ENCODE data around the gene KLHL29. TPM values are rescaled to one million over a fixed set of nuclear protein-coding genes. Genes with fewer than 3 reads are reported as not detected.

KLHL29 gene
- total and polyA plus RNA-seq, 5 donors from 2014 or later: 0.09 to 1.3 (median 0.24) TPM

- Mint-ChIP-seq H3K36me3 (no peaks in the 10 kb centered on the region), H3K9me3 (no peaks in the 10 kb centered on the region), H3K4me3 (no peak overlapping the region), H3K4me1 (no peaks in the 10 kb centered on the region), H3K27ac (no peak overlapping the region), H3K27me3 (peaks cover 10% of the 10 kb centered on the region)
- H3K4me1 ChIP-seq (ENCODE audit: control insufficient read depth, insufficient read depth, low read length, poor library complexity, severe bottlenecking): no peaks in the 10 kb centered on the region
- DNase-seq (no peak), ATAC-seq (ENCODE audit: low read depth in 2 of 2) (no peak)
- H3K27me3 ChIP-seq (ENCODE audit: control insufficient read depth, insufficient read depth, low read length): no peaks in the 10 kb centered on the region
- H3K36me3 ChIP-seq (ENCODE audit: control insufficient read depth, insufficient read depth, low read length): no peaks in the 10 kb centered on the region
- H3K27ac ChIP-seq (ENCODE audit: insufficient read depth, low read length, poor library complexity, severe bottlenecking): no peak overlapping the region
- no peaks in the 10 kb centered on the region for H3K9me3 ChIP-seq (ENCODE audit: control insufficient read depth in 2 of 2, low read length in 2 of 2)
- H3K4me3 ChIP-seq (ENCODE audit: low read depth, low read length): no peak overlapping the region
These were observed 131.7 kb downstream of the KLHL29 start for GRCh38 chr2:23516520-23517256.

DNA sequence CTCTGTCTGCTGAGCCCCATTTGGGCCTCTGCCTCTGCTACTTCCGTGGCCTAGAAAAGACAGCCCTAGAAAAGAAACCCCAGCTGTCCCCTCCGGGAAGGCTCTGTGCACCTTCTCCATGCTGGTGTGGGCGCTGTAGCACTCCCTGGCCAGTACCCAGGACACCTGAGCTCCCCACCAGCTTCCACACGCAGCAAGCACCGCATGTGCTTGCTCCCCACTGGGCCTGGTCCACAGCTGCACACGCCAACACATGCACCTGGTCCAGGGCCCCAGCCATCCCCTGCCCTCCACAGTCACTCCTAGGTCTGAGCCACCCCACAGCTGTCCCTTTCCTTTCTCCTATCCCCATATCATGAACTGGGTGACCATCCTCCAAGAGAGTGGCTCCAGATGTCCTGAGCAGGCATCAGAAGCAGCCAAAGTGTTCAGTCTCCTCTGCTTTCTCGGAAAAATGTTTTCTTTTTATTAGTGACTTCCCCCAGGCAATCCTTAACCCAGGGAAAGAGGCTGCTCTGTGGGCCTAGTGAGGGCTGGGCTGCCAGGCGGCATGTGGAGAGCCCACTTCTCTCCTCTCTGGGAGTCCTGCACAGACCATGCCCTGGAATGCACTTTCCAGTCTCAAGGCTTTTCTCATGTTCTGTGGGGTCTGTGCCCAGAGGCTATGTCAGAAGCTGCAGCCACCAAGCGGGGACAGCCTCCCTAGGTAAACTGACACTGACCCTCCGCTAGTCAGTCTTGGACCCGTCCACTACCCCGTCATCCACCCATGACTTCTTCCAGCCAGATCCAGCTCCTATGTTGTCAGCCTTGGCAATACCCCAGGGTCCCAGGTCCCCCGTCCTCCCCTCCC is 133.7 kb downstream of the KLHL29 start:
- H3K9me3 Mint-ChIP-seq: peaks cover 0 to 1% (median 0%) of the 10 kb centered on the region in 7 donors
- Histone ChIP-seq H3K36me3 (ENCODE audit: control insufficient read depth, insufficient read depth, low read length) (no peaks in the 10 kb centered on the region), H3K4me3 (ENCODE audit: low read depth, low read length) (no peak overlapping the region), H3K9me3 (ENCODE audit: control insufficient read depth in 2 of 2, low read length in 2 of 2) (no peaks in the 10 kb centered on the region), H3K27me3 (ENCODE audit: control insufficient read depth, insufficient read depth, low read length) (no peaks in the 10 kb centered on the region), H3K4me1 (ENCODE audit: control insufficient read depth, insufficient read depth, low read length, poor library complexity, severe bottlenecking) (no peaks in the 10 kb centered on the region), H3K27ac (ENCODE audit: insufficient read depth, low read length, poor library complexity, severe bottlenecking) (no peak overlapping the region)
- DNase-seq: no peak
- no peaks in the 10 kb centered on the region for H3K4me1 Mint-ChIP-seq
- no peak overlapping the region for H3K27ac Mint-ChIP-seq
- no peaks in the 10 kb centered on the region for H3K36me3 Mint-ChIP-seq
- H3K4me3 Mint-ChIP-seq: no peak overlapping the region
- H3K27me3 Mint-ChIP-seq: peaks cover 6% of the 10 kb centered on the region
- ATAC-seq (ENCODE audit: low read depth in 2 of 2): no peak

DNA sequence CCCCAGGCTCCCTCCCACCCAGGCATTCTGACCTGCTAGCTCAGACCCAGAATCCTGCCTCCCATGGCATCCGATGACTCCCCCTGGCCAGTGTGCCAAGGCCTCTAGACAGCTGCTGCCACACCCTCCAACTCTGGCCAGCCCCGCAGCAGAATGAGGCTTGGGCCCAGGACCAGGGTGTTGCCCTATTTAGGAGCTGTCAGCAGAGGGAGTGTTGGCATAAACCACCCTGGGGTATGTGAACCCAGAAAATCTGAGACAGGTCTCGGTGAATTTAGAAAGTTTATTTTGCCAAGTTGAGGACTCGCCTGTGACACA is 134.3 kb downstream of the KLHL29 start:
- no peaks in the 10 kb centered on the region for H3K36me3 Mint-ChIP-seq
- peaks cover 4% of the 10 kb centered on the region for H3K27me3 Mint-ChIP-seq
- peaks cover 0 to 1% (median 0%) of the 10 kb centered on the region in 7 donors for H3K9me3 Mint-ChIP-seq
- no peak overlapping the region for H3K27ac ChIP-seq (ENCODE audit: insufficient read depth, low read length, poor library complexity, severe bottlenecking)
- ATAC-seq (ENCODE audit: low read depth in 2 of 2): no peak
- H3K36me3 ChIP-seq (ENCODE audit: control insufficient read depth, insufficient read depth, low read length): no peaks in the 10 kb centered on the region
- H3K4me3 Mint-ChIP-seq: no peak overlapping the region
- H3K9me3 ChIP-seq (ENCODE audit: control insufficient read depth in 2 of 2, low read length in 2 of 2): no peaks in the 10 kb centered on the region
- DNase-seq: no peak
- no peaks in the 10 kb centered on the region for H3K4me1 Mint-ChIP-seq
- H3K4me1 ChIP-seq (ENCODE audit: control insufficient read depth, insufficient read depth, low read length, poor library complexity, severe bottlenecking): no peaks in the 10 kb centered on the region
- H3K27me3 ChIP-seq (ENCODE audit: control insufficient read depth, insufficient read depth, low read length): no peaks in the 10 kb centered on the region
- H3K27ac Mint-ChIP-seq: no peak overlapping the region
- H3K4me3 ChIP-seq (ENCODE audit: low read depth, low read length): no peak overlapping the region

GRCh38 chr2:23520256-23520655 is 135.3 kb downstream of the KLHL29 start:
- no peak overlapping the region for H3K4me3 ChIP-seq (ENCODE audit: low read depth, low read length)
- ATAC-seq (ENCODE audit: low read depth in 2 of 2): no peak
- no peaks in the 10 kb centered on the region for H3K36me3 ChIP-seq (ENCODE audit: control insufficient read depth, insufficient read depth, low read length)

GRCh38 chr2:23521060-23521459 is 136.1 kb downstream of the KLHL29 start:
- Mint-ChIP-seq H3K27ac (no peak overlapping the region), H3K9me3 (peaks cover 0 to 1% (median 0%) of the 10 kb centered on the region in 7 donors)
- no peak for ATAC-seq (ENCODE audit: low read depth in 2 of 2)

More at GRCh38 chr2:23520256-23520655, 135.3 kb downstream of the KLHL29 start:
- DNase-seq: no peak
- no peak overlapping the region for H3K27ac ChIP-seq (ENCODE audit: insufficient read depth, low read length, poor library complexity, severe bottlenecking)
- peaks cover 0 to 1% (median 0%) of the 10 kb centered on the region in 4 donors for H3K4me1 Mint-ChIP-seq
- H3K27me3 ChIP-seq (ENCODE audit: control insufficient read depth, insufficient read depth, low read length): no peaks in the 10 kb centered on the region
- H3K9me3 ChIP-seq (ENCODE audit: control insufficient read depth in 2 of 2, low read length in 2 of 2): no peaks in the 10 kb centered on the region
- peaks cover 0 to 1% (median 0%) of the 10 kb centered on the region in 7 donors for H3K9me3 Mint-ChIP-seq
- H3K27me3 Mint-ChIP-seq: peaks cover 1% of the 10 kb centered on the region
- H3K36me3 Mint-ChIP-seq: no peaks in the 10 kb centered on the region
- no peak overlapping the region for H3K4me3 Mint-ChIP-seq
- H3K27ac Mint-ChIP-seq: no peak overlapping the region
- H3K4me1 ChIP-seq (ENCODE audit: control insufficient read depth, insufficient read depth, low read length, poor library complexity, severe bottlenecking): no peaks in the 10 kb centered on the region

GRCh38 chr2:23522726-23523372 is 137.9 kb downstream of the KLHL29 start:
- H3K27ac ChIP-seq (ENCODE audit: insufficient read depth, low read length, poor library complexity, severe bottlenecking): no peak overlapping the region
- Mint-ChIP-seq H3K27me3 (no peaks in the 10 kb centered on the region), H3K4me3 (no peak overlapping the region), H3K9me3 (peaks cover 0 to 1% (median 0%) of the 10 kb centered on the region in 7 donors), H3K4me1 (peaks cover 0 to 7% (median 2%) of the 10 kb centered on the region in 4 donors), H3K36me3 (no peaks in the 10 kb centered on the region), H3K27ac (no peak overlapping the region)
- no peaks in the 10 kb centered on the region for H3K9me3 ChIP-seq (ENCODE audit: control insufficient read depth in 2 of 2, low read length in 2 of 2)
- H3K36me3 ChIP-seq (ENCODE audit: control insufficient read depth, insufficient read depth, low read length): no peaks in the 10 kb centered on the region
- peaks cover 3% of the 10 kb centered on the region for H3K4me1 ChIP-seq (ENCODE audit: control insufficient read depth, insufficient read depth, low read length, poor library complexity, severe bottlenecking)
- DNase-seq (no peak), ATAC-seq (ENCODE audit: low read depth in 2 of 2) (no peak)
- no peaks in the 10 kb centered on the region for H3K27me3 ChIP-seq (ENCODE audit: control insufficient read depth, insufficient read depth, low read length)
- H3K4me3 ChIP-seq (ENCODE audit: low read depth, low read length): no peak overlapping the region

More at GRCh38 chr2:23521060-23521459, 136.1 kb downstream of the KLHL29 start:
- no peaks in the 10 kb centered on the region for H3K36me3 ChIP-seq (ENCODE audit: control insufficient read depth, insufficient read depth, low read length)
- Mint-ChIP-seq H3K4me1 (peaks cover 0 to 5% (median 2%) of the 10 kb centered on the region in 4 donors), H3K27me3 (no peaks in the 10 kb centered on the region), H3K36me3 (no peaks in the 10 kb centered on the region), H3K4me3 (no peak overlapping the region)
- no peak for DNase-seq
- no peak overlapping the region for H3K27ac ChIP-seq (ENCODE audit: insufficient read depth, low read length, poor library complexity, severe bottlenecking)
- H3K9me3 ChIP-seq (ENCODE audit: control insufficient read depth in 2 of 2, low read length in 2 of 2): no peaks in the 10 kb centered on the region
- H3K27me3 ChIP-seq (ENCODE audit: control insufficient read depth, insufficient read depth, low read length): no peaks in the 10 kb centered on the region
- H3K4me3 ChIP-seq (ENCODE audit: low read depth, low read length): no peak overlapping the region
- H3K4me1 ChIP-seq (ENCODE audit: control insufficient read depth, insufficient read depth, low read length, poor library complexity, severe bottlenecking): peaks cover under 1% of the 10 kb centered on the region

DNA sequence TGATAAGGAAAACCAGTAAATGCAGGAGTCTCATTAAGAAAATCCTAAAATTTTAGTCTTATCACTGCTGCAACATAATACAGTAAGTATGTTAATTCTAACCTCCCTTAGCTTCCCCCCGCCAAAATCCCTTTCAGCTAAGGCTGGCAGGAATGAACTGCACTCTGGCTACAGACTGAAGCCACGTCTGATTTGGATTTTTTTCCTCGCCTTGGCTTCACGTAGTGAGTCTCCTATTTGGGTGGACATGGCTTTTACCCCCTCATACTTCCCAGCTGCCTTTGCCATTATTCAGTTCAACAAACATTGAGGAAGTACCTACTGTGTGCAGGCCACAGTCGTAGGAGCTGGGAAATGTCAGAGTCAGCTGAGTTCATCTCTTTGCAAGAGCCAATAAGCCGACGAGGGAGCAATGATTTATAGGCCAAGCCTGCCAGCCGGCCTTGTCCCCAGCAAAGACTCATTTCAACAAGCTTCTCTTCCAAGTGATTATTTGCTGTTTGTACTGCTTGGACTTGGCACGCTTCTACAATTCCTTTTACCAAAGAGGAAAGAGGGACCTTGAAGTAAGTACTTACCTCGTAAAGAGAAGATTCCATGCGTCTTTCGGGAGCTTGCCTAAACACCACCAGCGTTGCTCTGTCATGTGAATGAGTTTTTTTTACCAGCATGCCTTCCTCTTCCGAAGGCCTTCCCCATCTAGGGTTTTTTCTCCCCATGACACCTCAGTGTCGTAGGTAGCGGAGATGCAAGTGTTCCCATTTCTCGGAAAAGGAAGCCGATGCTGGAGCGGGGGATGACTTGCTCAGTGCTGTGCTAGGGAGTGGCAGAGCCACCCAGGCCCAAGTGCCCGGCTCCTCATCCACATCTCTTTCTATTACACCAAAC is 138.6 kb downstream of the KLHL29 start:
- Mint-ChIP-seq H3K27me3 (no peaks in the 10 kb centered on the region), H3K36me3 (no peaks in the 10 kb centered on the region), H3K4me1 (peaks cover 0 to 7% (median 2%) of the 10 kb centered on the region in 4 donors), H3K9me3 (peaks cover 0 to 1% (median 0%) of the 10 kb centered on the region in 7 donors), H3K4me3 (no peak overlapping the region), H3K27ac (no peak overlapping the region)
- H3K4me1 ChIP-seq (ENCODE audit: control insufficient read depth, insufficient read depth, low read length, poor library complexity, severe bottlenecking): peaks cover 3% of the 10 kb centered on the region
- ATAC-seq (ENCODE audit: low read depth in 2 of 2) (no peak), DNase-seq (no peak)
- H3K27me3 ChIP-seq (ENCODE audit: control insufficient read depth, insufficient read depth, low read length): no peaks in the 10 kb centered on the region
- no peaks in the 10 kb centered on the region for H3K9me3 ChIP-seq (ENCODE audit: control insufficient read depth in 2 of 2, low read length in 2 of 2)
- H3K4me3 ChIP-seq (ENCODE audit: low read depth, low read length): no peak overlapping the region
- H3K27ac ChIP-seq (ENCODE audit: insufficient read depth, low read length, poor library complexity, severe bottlenecking): no peak overlapping the region
- no peaks in the 10 kb centered on the region for H3K36me3 ChIP-seq (ENCODE audit: control insufficient read depth, insufficient read depth, low read length)
